Adipocyte (in vitro differentiated cells): Measurements from ENCODE around the gene RPUSD1.

Experiments used
- DNase-seq: peaks from one replicate; pipeline ENCODE4 v3.0.0-alpha.2; 2015; ENCODE audit warnings: low read depth
- H3K27me3 ChIP-seq: replicated peaks from 2 replicates; pipeline ENCODE4 v1.7.0; 2013; ENCODE audit warnings: mild to moderate bottlenecking, low read length, moderate library complexity; ENCODE audit not compliant: control insufficient read depth, insufficient read depth
- H3K36me3 ChIP-seq: 2 replicates; pipeline ENCODE4 v1.7.0; 2013; ENCODE audit warnings: low read length, mild to moderate bottlenecking, moderate library complexity; ENCODE audit not compliant: control insufficient read depth, insufficient read depth, severe bottlenecking
- H3K4me1 ChIP-seq: 2 replicates; pipeline ENCODE4 v1.7.0; 2013; ENCODE audit warnings: mild to moderate bottlenecking, low read length, moderate library complexity; ENCODE audit not compliant: control insufficient read depth, insufficient read depth
- H3K4me3 ChIP-seq: 2 replicates; pipeline ENCODE4 v1.7.0; 2013; ENCODE audit warnings: mild to moderate bottlenecking, low read length, moderate library complexity
- H3K9ac ChIP-seq: 2 replicates; pipeline ENCODE4 v1.7.0; 2013; ENCODE audit warnings: mild to moderate bottlenecking, low read length, moderate library complexity
- H3K9me3 ChIP-seq: 2 replicates; pipeline ENCODE4 v1.7.0; 2013; ENCODE audit warnings: mild to moderate bottlenecking, low read length, moderate library complexity; ENCODE audit not compliant: control insufficient read depth

The RPUSD1 gene

GRCh38 chr16:767743-768235 lies 20.4 kb downstream of the RPUSD1 start:
- Histone ChIP-seq H3K36me3 (no peaks in the 10 kb centered on the region), H3K9me3 (no peaks in the 10 kb centered on the region), H3K9ac (no peak overlapping the region), H3K4me3 (no peak overlapping the region), H3K4me1 (no peaks in the 10 kb centered on the region), H3K27me3 (peaks cover 10% of the 10 kb centered on the region)
- no peak for DNase-seq

GRCh38 chr16:766820-767640 lies 21.2 kb downstream of the RPUSD1 start:
- no peak overlapping the region for H3K4me3 ChIP-seq
- H3K27me3 ChIP-seq = peaks cover 17% of the 10 kb centered on the region
- H3K4me1 ChIP-seq = no peaks in the 10 kb centered on the region
- H3K36me3 ChIP-seq = no peaks in the 10 kb centered on the region
- no peaks in the 10 kb centered on the region for H3K9me3 ChIP-seq
- DNase-seq = no peak
- no peak overlapping the region for H3K9ac ChIP-seq

- Histone ChIP-seq H3K4me1 (no peaks in the 10 kb centered on the region), H3K9ac (no peak overlapping the region), H3K4me3 (no peak overlapping the region), H3K9me3 (no peaks in the 10 kb centered on the region), H3K36me3 (no peaks in the 10 kb centered on the region), H3K27me3 (peaks cover 18% of the 10 kb centered on the region)
- DNase-seq = no peak
Observed at GRCh38 chr16:766008-766819, 22.0 kb downstream of the RPUSD1 start.

GRCh38 chr16:765488-765865 lies 22.7 kb downstream of the RPUSD1 start:
- Histone ChIP-seq H3K9ac (no peak overlapping the region), H3K9me3 (no peaks in the 10 kb centered on the region), H3K4me3 (no peak overlapping the region), H3K27me3 (peaks cover 18% of the 10 kb centered on the region), H3K4me1 (no peaks in the 10 kb centered on the region), H3K36me3 (no peaks in the 10 kb centered on the region)
- no peak for DNase-seq

GRCh38 chr16:764848-765487 lies 23.2 kb downstream of the RPUSD1 start:
- Histone ChIP-seq H3K27me3 (peaks cover 18% of the 10 kb centered on the region), H3K4me3 (no peak overlapping the region), H3K9ac (no peak overlapping the region), H3K4me1 (no peaks in the 10 kb centered on the region), H3K36me3 (no peaks in the 10 kb centered on the region), H3K9me3 (no peaks in the 10 kb centered on the region)
- no peak for DNase-seq

- Histone ChIP-seq H3K27me3 (peaks cover 23% of the 10 kb centered on the region), H3K4me1 (no peaks in the 10 kb centered on the region), H3K4me3 (no peak overlapping the region), H3K9me3 (no peaks in the 10 kb centered on the region), H3K9ac (no peak overlapping the region), H3K36me3 (no peaks in the 10 kb centered on the region)
- no peak for DNase-seq
Observed at GRCh38 chr16:764184-764750, 23.9 kb downstream of the RPUSD1 start.

GRCh38 chr16:763369-764183 lies 24.6 kb downstream of the RPUSD1 start:
- Histone ChIP-seq H3K27me3 (peaks cover 23% of the 10 kb centered on the region), H3K36me3 (no peaks in the 10 kb centered on the region), H3K4me1 (no peaks in the 10 kb centered on the region), H3K4me3 (no peak overlapping the region), H3K9ac (no peak overlapping the region), H3K9me3 (no peaks in the 10 kb centered on the region)
- DNase-seq = no peak

- Histone ChIP-seq H3K4me1 (no peaks in the 10 kb centered on the region), H3K36me3 (no peaks in the 10 kb centered on the region), H3K27me3 (peaks cover 23% of the 10 kb centered on the region), H3K9ac (no peak overlapping the region), H3K9me3 (no peaks in the 10 kb centered on the region), H3K4me3 (no peak overlapping the region)
- no peak for DNase-seq
Observed at GRCh38 chr16:762595-763268, 25.4 kb downstream of the RPUSD1 start.

- H3K9me3 ChIP-seq = no peaks in the 10 kb centered on the region
- H3K4me3 ChIP-seq = no peak overlapping the region
- H3K9ac ChIP-seq = no peak overlapping the region
- DNase-seq = no peak
- H3K36me3 ChIP-seq = no peaks in the 10 kb centered on the region
- peaks cover 23% of the 10 kb centered on the region for H3K27me3 ChIP-seq
- no peaks in the 10 kb centered on the region for H3K4me1 ChIP-seq
Observed at GRCh38 chr16:761625-762513, 26.3 kb downstream of the RPUSD1 start.
